Measurements from ENCODE around the gene UBE3A. TPM values are rescaled to one million over a fixed set of nuclear protein-coding genes. Genes with fewer than 3 reads are reported as not detected.

The UBE3A gene
- total and polyA plus RNA-seq, 9 of the 15 experiments (the other 6 are each of a cell fraction or from before 2014, with no cell fraction given): 29.3 to 103 (median 60.2) TPM

GRCh38 chr15:25438601-25439368 lies at the start of gene UBE3A (continued):
- TF ChIP-seq THAP7 (CRISPR knock-in tag; IDR thresholded peaks at IDR 0.05) (no peak), CREBBP (IDR thresholded peaks at IDR 0.05; ENCODE audit: low read depth, low read length) (no peak), JUNB (CRISPR knock-in tag; conservative IDR thresholded peaks at IDR 0.05) (no peak), YBX1 (IDR thresholded peaks at IDR 0.05) (no peak), NFATC3 (IDR thresholded peaks at IDR 0.05) (no peak), E2F3 (CRISPR knock-in tag; IDR thresholded peaks at IDR 0.05) (0 out of 2 replicates have a peak, but pooled peaks have one; percentile 17), NFRKB (IDR thresholded peaks at IDR 0.05; ENCODE audit: low read depth) (peak; percentile 78), SOX6 (IDR thresholded peaks at IDR 0.05) (0 out of 2 replicates have a peak, but pooled peaks have one; percentile 11), BRD9 (IDR thresholded peaks at IDR 0.05; ENCODE audit: low read depth, partially characterized antibody) (peak; percentile 39), SMAD4 (CRISPR knock-in tag; conservative IDR thresholded peaks at IDR 0.05) (peak; percentile 22; the same call in 1 of the 2 replicates), THAP12 (CRISPR knock-in tag; IDR thresholded peaks at IDR 0.05) (peak; percentile 64), SETDB1 (IDR thresholded peaks at IDR 0.05; ENCODE audit: low read length) (no peak), MTA2 (IDR thresholded peaks at IDR 0.05; ENCODE audit: low read depth) (no peak), ATF4 (CRISPR knock-in tag; IDR thresholded peaks at IDR 0.05) (no peak), CTBP1 (IDR thresholded peaks at IDR 0.05; ENCODE audit: borderline replicate concordance) (peak; percentile 71; the same call in 1 of the 2 replicates), PHB (CRISPR knock-in tag; IDR thresholded peaks at IDR 0.05) (0 out of 2 replicates have a peak, but pooled peaks have one; percentile 43), BHLHE40 (IDR thresholded peaks at IDR 0.05; ENCODE audit: low read length) (peak; percentile 79), TGIF2 (CRISPR knock-in tag; IDR thresholded peaks at IDR 0.05) (no peak), SUPT5H (IDR thresholded peaks at IDR 0.05) (peak; percentile 86), ZNF436 (CRISPR knock-in tag; IDR thresholded peaks at IDR 0.05) (no peak), RNF2 (IDR thresholded peaks at IDR 0.05) (no peak), ZNF398 (CRISPR knock-in tag; IDR thresholded peaks at IDR 0.05) (no peak)
- TF ChIP-seq, protein P1, sequence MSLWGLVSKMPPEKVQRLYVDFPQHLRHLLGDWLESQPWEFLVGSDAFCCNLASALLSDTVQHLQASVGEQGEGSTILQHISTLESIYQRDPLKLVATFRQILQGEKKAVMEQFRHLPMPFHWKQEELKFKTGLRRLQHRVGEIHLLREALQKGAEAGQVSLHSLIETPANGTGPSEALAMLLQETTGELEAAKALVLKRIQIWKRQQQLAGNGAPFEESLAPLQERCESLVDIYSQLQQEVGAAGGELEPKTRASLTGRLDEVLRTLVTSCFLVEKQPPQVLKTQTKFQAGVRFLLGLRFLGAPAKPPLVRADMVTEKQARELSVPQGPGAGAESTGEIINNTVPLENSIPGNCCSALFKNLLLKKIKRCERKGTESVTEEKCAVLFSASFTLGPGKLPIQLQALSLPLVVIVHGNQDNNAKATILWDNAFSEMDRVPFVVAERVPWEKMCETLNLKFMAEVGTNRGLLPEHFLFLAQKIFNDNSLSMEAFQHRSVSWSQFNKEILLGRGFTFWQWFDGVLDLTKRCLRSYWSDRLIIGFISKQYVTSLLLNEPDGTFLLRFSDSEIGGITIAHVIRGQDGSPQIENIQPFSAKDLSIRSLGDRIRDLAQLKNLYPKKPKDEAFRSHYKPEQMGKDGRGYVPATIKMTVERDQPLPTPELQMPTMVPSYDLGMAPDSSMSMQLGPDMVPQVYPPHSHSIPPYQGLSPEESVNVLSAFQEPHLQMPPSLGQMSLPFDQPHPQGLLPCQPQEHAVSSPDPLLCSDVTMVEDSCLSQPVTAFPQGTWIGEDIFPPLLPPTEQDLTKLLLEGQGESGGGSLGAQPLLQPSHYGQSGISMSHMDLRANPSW (CRISPR knock-in tag; IDR thresholded peaks at IDR 0.05): no peak
